ENCODE measurements around the gene PRPH2.

DNA sequence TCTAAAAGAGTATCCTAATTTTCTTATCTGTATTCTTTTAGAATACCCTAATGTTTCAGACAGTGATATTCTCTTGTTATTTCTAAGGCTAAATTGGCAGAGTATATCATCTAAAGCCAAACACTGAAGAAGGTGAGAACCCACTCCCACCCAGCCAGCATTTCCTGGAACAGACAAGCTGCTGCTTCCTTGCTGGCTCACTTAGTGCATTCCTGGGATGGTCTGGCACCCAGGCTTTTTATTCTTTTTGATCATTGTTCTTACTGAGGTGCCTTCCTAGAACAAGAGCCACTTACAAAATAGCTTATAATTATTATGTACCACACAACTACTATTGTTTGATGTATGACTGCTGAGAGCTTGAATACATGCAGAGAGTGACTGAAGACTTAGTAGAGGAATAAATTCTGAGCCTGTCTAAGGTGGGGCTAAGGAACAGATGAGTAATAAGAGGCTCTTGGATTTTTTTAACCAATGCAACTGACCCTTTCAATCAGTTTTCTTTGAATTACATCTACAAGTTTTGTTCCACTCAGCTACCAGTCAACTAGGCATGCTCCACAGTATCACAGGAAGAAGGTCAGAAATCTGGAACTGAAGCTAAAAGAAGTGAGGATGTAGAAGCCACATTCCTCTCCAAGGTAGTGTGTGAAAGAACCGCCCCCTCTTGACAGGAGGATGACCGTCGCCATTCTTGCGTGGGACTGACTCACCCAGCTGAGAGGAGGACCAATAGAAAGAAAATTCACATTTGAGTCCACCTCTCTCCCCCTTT lies 30.1 kb downstream of the PRPH2 start:
- TF ChIP-seq, protein P1, sequence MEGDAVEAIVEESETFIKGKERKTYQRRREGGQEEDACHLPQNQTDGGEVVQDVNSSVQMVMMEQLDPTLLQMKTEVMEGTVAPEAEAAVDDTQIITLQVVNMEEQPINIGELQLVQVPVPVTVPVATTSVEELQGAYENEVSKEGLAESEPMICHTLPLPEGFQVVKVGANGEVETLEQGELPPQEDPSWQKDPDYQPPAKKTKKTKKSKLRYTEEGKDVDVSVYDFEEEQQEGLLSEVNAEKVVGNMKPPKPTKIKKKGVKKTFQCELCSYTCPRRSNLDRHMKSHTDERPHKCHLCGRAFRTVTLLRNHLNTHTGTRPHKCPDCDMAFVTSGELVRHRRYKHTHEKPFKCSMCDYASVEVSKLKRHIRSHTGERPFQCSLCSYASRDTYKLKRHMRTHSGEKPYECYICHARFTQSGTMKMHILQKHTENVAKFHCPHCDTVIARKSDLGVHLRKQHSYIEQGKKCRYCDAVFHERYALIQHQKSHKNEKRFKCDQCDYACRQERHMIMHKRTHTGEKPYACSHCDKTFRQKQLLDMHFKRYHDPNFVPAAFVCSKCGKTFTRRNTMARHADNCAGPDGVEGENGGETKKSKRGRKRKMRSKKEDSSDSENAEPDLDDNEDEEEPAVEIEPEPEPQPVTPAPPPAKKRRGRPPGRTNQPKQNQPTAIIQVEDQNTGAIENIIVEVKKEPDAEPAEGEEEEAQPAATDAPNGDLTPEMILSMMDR (IDR thresholded peaks at IDR 0.05; ENCODE audit: insufficient read depth, low read length, poor library complexity, severe bottlenecking), result no peak
- no peak for TF ChIP-seq EZH2phosphoT487 (conservative IDR thresholded peaks at IDR 0.05; ENCODE audit: low read length)

Measured in SU-DHL-6 (cell line).